Keratinocyte (primary cell): Measurements from ENCODE around the gene SATB1.

Source experiments
- CTCF ChIP-seq, 3 experiments: IDR thresholded peaks in 1 of 3; conservative IDR thresholded peaks in 1 of 3; optimal IDR thresholded peaks in 1 of 3; 2 replicates in 2 of 3; 3 replicates in 1 of 3; pipeline versions ENCODE3 to v1.5.1; 2011; ENCODE audit warnings: low read length in 3 of 3, mild to moderate bottlenecking in 3 of 3, moderate library complexity in 2 of 3, control low read depth in 1 of 3, inconsistent platforms in 1 of 3; ENCODE audit not compliant: insufficient read depth in 2 of 3; ENCODE audit errors: extremely low read depth in 1 of 3
- EZH2 ChIP-seq: IDR thresholded peaks from one replicate; pipeline ENCODE4 v1.6.1; 2012; ENCODE audit warnings: inconsistent platforms, mild to moderate bottlenecking, low read length, moderate library complexity

GRCh38 chr3:18344306-18345014 is 80.7 kb downstream of the SATB1 start:
- TF ChIP-seq CTCF (optimal IDR thresholded peaks at IDR 0.05 in 1 of 3, IDR thresholded peaks at IDR 0.05 in 1 of 3, conservative IDR thresholded peaks at IDR 0.05 in 1 of 3; ENCODE audit: extremely low read depth in 1 of 3, insufficient read depth in 2 of 3, low read length in 3 of 3) (no peak), EZH2 (no peak)
